Measurements from ENCODE around the gene POU4F3. TPM values are rescaled to one million over a fixed set of nuclear protein-coding genes. Genes with fewer than 3 reads are reported as not detected.

Gene POU4F3
- total and polyA plus RNA-seq, 2 of the 4 experiments (the other 2 are of a cell fraction): 0.02 TPM; not detected in 1

DNA sequence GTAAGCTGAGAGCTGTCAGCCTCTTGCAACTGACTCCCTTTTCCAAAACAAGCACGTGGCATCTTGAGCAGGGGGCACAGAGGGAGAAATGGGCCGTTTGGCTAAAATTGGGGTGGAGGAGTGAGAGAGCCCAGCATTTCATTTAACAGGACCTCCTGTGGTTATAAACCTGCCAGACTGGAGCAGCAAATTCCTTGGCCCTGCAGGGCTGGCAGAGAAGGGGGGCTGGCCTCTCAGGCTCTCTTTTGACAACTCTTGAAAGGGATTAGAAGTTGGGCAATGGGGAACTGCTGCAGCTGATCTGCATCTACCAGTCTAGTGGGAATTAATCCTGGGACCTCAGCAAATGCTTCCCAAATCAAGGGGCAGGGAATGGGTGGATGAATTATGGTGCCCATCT lies 7.2 kb upstream of the POU4F3 start:
- CTCF ChIA-PET: no interaction called here
- TF ChIP-seq RCOR1 (IDR thresholded peaks at IDR 0.05; ENCODE audit: insufficient replicate concordance, low read length) (no peak), POLR2A (IDR thresholded peaks at IDR 0.05; ENCODE audit: low read depth, low read length) (no peak), MAFK (IDR thresholded peaks at IDR 0.05; ENCODE audit: low read depth, low read length) (no peak), SMC3 (IDR thresholded peaks at IDR 0.05; ENCODE audit: low read depth, low read length) (no peak), USF2 (IDR thresholded peaks at IDR 0.05; ENCODE audit: low read depth, low read length) (no peak), NFE2L2 (IDR thresholded peaks at IDR 0.05; ENCODE audit: low read depth, low read length) (no peak)
- dilution Hi-C loops (cut with HindIII; ENCODE audit: low sequenced_read_pairs, unreplicated experiment): no loop called here
- Histone ChIP-seq H3K27me3 (ENCODE audit: control insufficient read depth, insufficient read depth, low read length) (peaks cover 43% of the 10 kb centered on the region), H3K23ac (ENCODE audit: low read depth, low read length) (no peak overlapping the region), H3K14ac (replicated peaks; ENCODE audit: low read depth, low read length) (no peak overlapping the region), H2BK5ac (ENCODE audit: low read depth, low read length, poor library complexity, severe bottlenecking) (no peak overlapping the region), H3K4ac (ENCODE audit: low read depth, low read length) (no peak overlapping the region), H3K4me2 (ENCODE audit: low read depth, low read length) (no peak overlapping the region), H2AFZ (replicated peaks; ENCODE audit: low read length, poor library complexity) (no peak overlapping the region), H4K20me1 (ENCODE audit: insufficient read depth, low read length) (no peaks in the 10 kb centered on the region), H3K9me1 (ENCODE audit: insufficient read depth, low read length) (no peaks in the 10 kb centered on the region), H4K5ac (ENCODE audit: low read depth, low read length) (no peak overlapping the region), H3K4me3 (ENCODE audit: insufficient read depth, low read depth, low read length) (no peak overlapping the region), H3K79me1 (ENCODE audit: low read depth in 1 of 2, low read length in 2 of 2) (no peaks in the 10 kb centered on the region), H3K9ac (ENCODE audit: low read depth, low read length) (no peak overlapping the region), H3K4me1 (ENCODE audit: control insufficient read depth, insufficient read depth, low read length) (no peaks in the 10 kb centered on the region), H2AK5ac (ENCODE audit: low read depth, low read length) (no peak overlapping the region), H3K18ac (ENCODE audit: low read depth, low read length) (no peak overlapping the region), H2BK15ac (ENCODE audit: low read depth, low read length) (no peak overlapping the region), H3K56ac (ENCODE audit: extremely low read depth, insufficient read depth, low read length) (no peak overlapping the region), H2AK9ac (replicated peaks; ENCODE audit: low read depth, low read length, poor library complexity) (no peak overlapping the region), H3K9me3 (ENCODE audit: control insufficient read depth, insufficient read depth, low read length) (no peaks in the 10 kb centered on the region), H3K36me3 (ENCODE audit: control insufficient read depth, insufficient read depth, low read length) (no peaks in the 10 kb centered on the region), H4K8ac (ENCODE audit: low read depth in 2 of 2, low read length in 2 of 2) (no peak overlapping the region), H2BK120ac (ENCODE audit: low read depth, low read length) (no peak overlapping the region), H2BK20ac (ENCODE audit: low read depth, low read length) (no peak overlapping the region), H3K27ac (ENCODE audit: insufficient read depth, low read length) (no peak overlapping the region), H4K91ac (ENCODE audit: insufficient read depth, low read depth, low read length) (no peak overlapping the region)
- no CpG with 5 or more reads among the region's 2 CpGs for WGBS, 2 experiments (ENCODE audit: extremely low coverage in 2 of 2, insufficient read length in 1 of 2)
- no TSS peak for BruUV-seq (replicated peaks)
- DNase-seq (no peak), ATAC-seq (ENCODE audit: low read depth) (no peak)
- POLR2A ChIA-PET (ENCODE audit: unreplicated experiment): no interaction called here
- intact Hi-C loops (cut with micrococcal nuclease): no loop called here
- in situ Hi-C loops (cut with MboI; ENCODE audit: low sequenced_read_pairs): no loop called here

Measured in IMR-90 (cell line).